DND-41 (cell line): ENCODE data around the gene TLK1.

Source experiments
- ATAC-seq: fragments of 200-7000 bp; cut with Tn5 transposase; 3 replicates; pipeline ENCODE4 v1.9.1; 2021; ENCODE audit warnings: low read depth; ENCODE audit not compliant: insufficient read depth
- DNase-seq: peaks from one replicate; pipeline ENCODE4 v3.0.0-alpha.2; 2020
- H2AFZ ChIP-seq: 2 replicates; pipeline ENCODE4 v1.6.0; 2012; ENCODE audit warnings: low read depth, low read length
- H3K27ac ChIP-seq: 2 replicates; pipeline ENCODE4 v1.5.1; 2012; ENCODE audit warnings: low read length, inconsistent platforms
- H3K27me3 ChIP-seq: fragments of 200-600 bp; sonication (generic); 2 replicates; pipeline ENCODE4 v1.6.0; 2012; ENCODE audit warnings: low read length, mild to moderate bottlenecking, inconsistent platforms; ENCODE audit not compliant: insufficient read depth, poor library complexity
- H3K36me3 ChIP-seq: 2 replicates; pipeline ENCODE4 v1.5.1; 2012; ENCODE audit warnings: low read length, inconsistent platforms; ENCODE audit not compliant: insufficient read depth
- H3K4me1 ChIP-seq: 2 replicates; pipeline ENCODE4 v1.5.1; 2012; ENCODE audit warnings: mild to moderate bottlenecking, low read length; ENCODE audit not compliant: insufficient read depth
- H3K4me2 ChIP-seq: 2 replicates; pipeline ENCODE4 v1.6.0; 2012; ENCODE audit warnings: mild to moderate bottlenecking, moderate library complexity, low read length, inconsistent platforms; ENCODE audit not compliant: insufficient read depth
- H3K4me3 ChIP-seq, 2 experiments: fragments of 200-600 bp in 1 of 2; shearing (Covaris generic) in 1 of 2; 2 replicates each; pipeline ENCODE4 v1.5.1; 2012 to 2016; ENCODE audit warnings: inconsistent platforms in 2 of 2, low read length in 2 of 2, mild to moderate bottlenecking in 2 of 2, low read depth in 1 of 2, moderate library complexity in 1 of 2
- H3K79me2 ChIP-seq: 2 replicates; pipeline ENCODE4 v1.6.0; 2012; ENCODE audit warnings: low read length, inconsistent platforms; ENCODE audit not compliant: insufficient read depth
- H3K9ac ChIP-seq: 2 replicates; pipeline ENCODE4 v1.6.0; 2012; ENCODE audit warnings: low read depth, mild to moderate bottlenecking, inconsistent platforms, low read length, moderate library complexity
- H3K9me3 ChIP-seq: 2 replicates; pipeline ENCODE4 v1.5.1; 2012; ENCODE audit warnings: low read length, moderate library complexity, mild to moderate bottlenecking, inconsistent platforms; ENCODE audit not compliant: insufficient read depth, severe bottlenecking
- H4K20me1 ChIP-seq: 2 replicates; pipeline ENCODE4 v1.6.0; 2012; ENCODE audit warnings: low read length; ENCODE audit not compliant: insufficient read depth
- CTCF ChIP-seq: IDR thresholded peaks from 2 replicates; pipeline ENCODE4 v1.5.1; 2012; ENCODE audit warnings: borderline replicate concordance, low read length, moderate library complexity, mild to moderate bottlenecking; ENCODE audit not compliant: poor library complexity, severe bottlenecking; ENCODE audit errors: extremely low read depth
- EZH2 ChIP-seq: IDR thresholded peaks from 3 replicates; pipeline ENCODE4 v1.6.1; 2012; ENCODE audit warnings: borderline replicate concordance, low read depth, mild to moderate bottlenecking, moderate library complexity, low read length, inconsistent platforms; ENCODE audit not compliant: severe bottlenecking

TLK1 gene

GRCh38 chr2:171176516-171176915 is 15.8 kb upstream of the TLK1 start:
- no peak overlapping the region for H3K4me2 ChIP-seq
- no peaks in the 10 kb centered on the region for H3K9me3 ChIP-seq
- H3K4me1 ChIP-seq = no peaks in the 10 kb centered on the region
- no peak for DNase-seq
- H3K27me3 ChIP-seq = no peaks in the 10 kb centered on the region
- H3K79me2 ChIP-seq = no peaks in the 10 kb centered on the region
- TF ChIP-seq CTCF (no peak), EZH2 (no peak)
- no peaks in the 10 kb centered on the region for H3K36me3 ChIP-seq
- ATAC-seq = no peak
- no peaks in the 10 kb centered on the region for H4K20me1 ChIP-seq
- no peak overlapping the region for H3K4me3 ChIP-seq
- H2AFZ ChIP-seq = no peak overlapping the region
- no peak overlapping the region for H3K9ac ChIP-seq
- H3K27ac ChIP-seq = no peak overlapping the region

GRCh38 chr2:171174075-171174474 is 13.4 kb upstream of the TLK1 start:
- DNase-seq = no peak

GRCh38 chr2:171173087-171173486 is 12.4 kb upstream of the TLK1 start:
- H3K79me2 ChIP-seq = no peaks in the 10 kb centered on the region
- ATAC-seq = no peak
- H3K27me3 ChIP-seq = no peaks in the 10 kb centered on the region
- H3K4me1 ChIP-seq = no peaks in the 10 kb centered on the region
- no peak overlapping the region for H3K4me3 ChIP-seq
- no peak overlapping the region for H3K9ac ChIP-seq
- no peaks in the 10 kb centered on the region for H3K36me3 ChIP-seq
- TF ChIP-seq CTCF (no peak), EZH2 (no peak)
- no peaks in the 10 kb centered on the region for H4K20me1 ChIP-seq
- H2AFZ ChIP-seq = no peak overlapping the region
- no peak overlapping the region for H3K27ac ChIP-seq
- no peak for DNase-seq
- no peak overlapping the region for H3K4me2 ChIP-seq
- no peaks in the 10 kb centered on the region for H3K9me3 ChIP-seq

More at GRCh38 chr2:171174075-171174474, 13.4 kb upstream of the TLK1 start:
- Histone ChIP-seq H3K4me2 (no peak overlapping the region), H3K36me3 (no peaks in the 10 kb centered on the region), H3K27ac (no peak overlapping the region), H4K20me1 (no peaks in the 10 kb centered on the region), H3K4me1 (no peaks in the 10 kb centered on the region), H3K79me2 (no peaks in the 10 kb centered on the region), H3K9me3 (no peaks in the 10 kb centered on the region), H3K27me3 (no peaks in the 10 kb centered on the region), H3K4me3 (no peak overlapping the region), H3K9ac (no peak overlapping the region), H2AFZ (no peak overlapping the region)
- no peak for ATAC-seq
- TF ChIP-seq EZH2 (no peak), CTCF (no peak)

GRCh38 chr2:171171808-171172207 is 11.1 kb upstream of the TLK1 start:
- no peaks in the 10 kb centered on the region for H3K4me1 ChIP-seq
- H3K79me2 ChIP-seq = no peaks in the 10 kb centered on the region
- no peak overlapping the region for H3K27ac ChIP-seq
- TF ChIP-seq CTCF (no peak), EZH2 (no peak)
- H3K9me3 ChIP-seq = no peaks in the 10 kb centered on the region
- no peak overlapping the region for H3K4me3 ChIP-seq
- no peaks in the 10 kb centered on the region for H3K27me3 ChIP-seq
- DNase-seq = no peak
- no peak for ATAC-seq
- no peaks in the 10 kb centered on the region for H3K36me3 ChIP-seq
- no peak overlapping the region for H3K4me2 ChIP-seq
- no peaks in the 10 kb centered on the region for H4K20me1 ChIP-seq
- H3K9ac ChIP-seq = no peak overlapping the region
- H2AFZ ChIP-seq = no peak overlapping the region
